Gastrocnemius medialis (tissue), 4 donors: ENCODE measurements around the gene CISD1.

Experiments
- POLR2A ChIP-seq, 2 donors: fragments of 450-650 bp; IDR thresholded peaks; one replicate each; pipeline ENCODE4 v1.6.1; 2017; ENCODE audit warnings: antibody characterized with exemption in 2 of 2, mild to moderate bottlenecking in 2 of 2, moderate library complexity in 2 of 2
- TF ChIP-seq, protein P1 (sequence below), 5 experiments: fragments of 450-650 bp in 3 of 5; fragments of 200-600 bp in 2 of 5; sonication (generic) in 2 of 5; IDR thresholded peaks in 4 of 5; conservative IDR thresholded peaks in 1 of 5; 1 replicate in 4 of 5; 2 replicates in 1 of 5; pipeline ENCODE4 v1.5.1; 2016 to 2019; ENCODE audit warnings: antibody characterized with exemption in 5 of 5, mild to moderate bottlenecking in 3 of 5, moderate library complexity in 3 of 5

DNA sequence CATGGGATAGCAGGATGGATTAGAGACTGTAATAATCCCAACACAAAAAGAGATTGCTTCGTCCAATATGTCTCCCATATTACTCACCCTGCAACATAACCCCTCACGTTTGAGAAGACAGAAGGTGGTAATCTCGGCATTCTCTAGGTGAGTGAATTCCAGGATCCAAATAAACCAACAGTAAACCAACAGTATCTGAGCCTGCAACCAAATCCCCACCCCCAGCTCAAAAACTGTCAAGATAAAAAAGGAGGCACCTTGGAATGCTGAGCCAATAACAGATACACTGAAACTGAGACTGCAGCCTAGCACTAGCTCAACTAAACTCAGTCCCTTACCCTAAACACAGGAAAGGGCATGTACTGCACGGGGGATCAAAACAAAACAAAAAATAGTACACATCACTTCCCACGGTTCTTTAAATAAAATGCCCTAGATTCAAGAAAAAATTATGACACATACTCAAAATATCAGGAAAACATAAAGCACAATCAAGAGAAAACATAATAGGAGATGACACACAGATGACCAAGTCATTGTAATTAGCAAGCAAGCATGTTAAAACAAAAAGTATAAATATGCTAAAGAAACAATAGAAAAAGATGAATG, 29.3 kb upstream of the CISD1 start:
- TF ChIP-seq, protein P1, sequence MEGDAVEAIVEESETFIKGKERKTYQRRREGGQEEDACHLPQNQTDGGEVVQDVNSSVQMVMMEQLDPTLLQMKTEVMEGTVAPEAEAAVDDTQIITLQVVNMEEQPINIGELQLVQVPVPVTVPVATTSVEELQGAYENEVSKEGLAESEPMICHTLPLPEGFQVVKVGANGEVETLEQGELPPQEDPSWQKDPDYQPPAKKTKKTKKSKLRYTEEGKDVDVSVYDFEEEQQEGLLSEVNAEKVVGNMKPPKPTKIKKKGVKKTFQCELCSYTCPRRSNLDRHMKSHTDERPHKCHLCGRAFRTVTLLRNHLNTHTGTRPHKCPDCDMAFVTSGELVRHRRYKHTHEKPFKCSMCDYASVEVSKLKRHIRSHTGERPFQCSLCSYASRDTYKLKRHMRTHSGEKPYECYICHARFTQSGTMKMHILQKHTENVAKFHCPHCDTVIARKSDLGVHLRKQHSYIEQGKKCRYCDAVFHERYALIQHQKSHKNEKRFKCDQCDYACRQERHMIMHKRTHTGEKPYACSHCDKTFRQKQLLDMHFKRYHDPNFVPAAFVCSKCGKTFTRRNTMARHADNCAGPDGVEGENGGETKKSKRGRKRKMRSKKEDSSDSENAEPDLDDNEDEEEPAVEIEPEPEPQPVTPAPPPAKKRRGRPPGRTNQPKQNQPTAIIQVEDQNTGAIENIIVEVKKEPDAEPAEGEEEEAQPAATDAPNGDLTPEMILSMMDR (IDR thresholded peaks at IDR 0.05 in 4 of 5, conservative IDR thresholded peaks at IDR 0.05 in 1 of 5) = no peak
- no peak for TF ChIP-seq POLR2A (IDR thresholded peaks at IDR 0.05)
